Neural progenitor cell (in vitro differentiated cells): ENCODE data around the gene CNGA3.

ENCODE experiments used
- CTCF ChIP-seq: fragments of 200-600 bp; sonication (generic); IDR thresholded peaks from 2 replicates; pipeline ENCODE4 v1.5.1; 2017; ENCODE audit warnings: antibody characterized with exemption, mild to moderate bottlenecking
- EZH2 ChIP-seq: fragments of 200-600 bp; sonication (generic); IDR thresholded peaks from 2 replicates; pipeline ENCODE4 v1.6.1; 2017; ENCODE audit warnings: antibody characterized with exemption, mild to moderate bottlenecking, moderate library complexity
- EZH2phosphoT487 ChIP-seq: fragments of 200-600 bp; sonication (generic); IDR thresholded peaks from 2 replicates; pipeline ENCODE4 v1.6.1; 2017; ENCODE audit warnings: antibody characterized with exemption

DNA sequence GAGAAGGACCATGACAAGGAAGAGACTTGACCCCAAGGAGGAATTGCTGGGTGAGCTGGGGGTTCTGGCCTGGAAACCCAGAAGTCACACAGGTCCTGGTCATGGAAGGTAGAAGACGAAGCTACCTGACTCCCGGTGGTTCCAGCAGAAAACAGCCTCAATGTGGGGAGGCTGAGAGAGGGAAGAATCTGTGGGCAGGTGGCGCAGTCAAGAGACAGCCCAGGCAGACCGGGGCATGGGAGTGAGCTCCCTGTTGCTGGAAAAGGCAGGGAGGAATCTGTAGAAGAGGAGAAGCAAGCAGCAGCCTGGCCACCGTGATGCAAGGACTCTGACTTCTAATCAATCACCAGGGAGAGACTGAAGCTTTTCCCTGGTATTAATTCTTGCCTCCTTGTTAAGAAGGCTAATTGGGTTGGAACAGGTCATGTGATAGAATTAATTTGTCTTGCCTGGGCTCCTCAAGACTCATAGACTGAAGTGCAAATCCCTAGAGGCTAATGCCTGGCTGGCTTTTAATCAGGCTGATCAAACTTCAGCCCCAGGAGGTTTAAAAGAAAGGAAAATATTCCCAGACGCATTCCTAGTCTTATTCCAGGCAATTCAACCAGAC, 30.1 kb downstream of the CNGA3 start:
- no peak for TF ChIP-seq CTCF
- no peak for TF ChIP-seq EZH2
- TF ChIP-seq EZH2phosphoT487 = no peak
